SK-N-SH treated with all-trans-retinoic acid at 6 μM for 48 hours (cell line): ENCODE measurements around the gene GTF3C4.

Source experiments
- CSDC2 ChIP-seq: fragments of 250-450 bp; sonication (Bioruptor Pico); IDR thresholded peaks from 2 replicates; pipeline ENCODE4 v1.5.0; 2020; ENCODE audit warnings: mild to moderate bottlenecking, moderate library complexity
- GLIS3 ChIP-seq: fragments of 250-450 bp; sonication (Bioruptor Pico); IDR thresholded peaks from 2 replicates; pipeline ENCODE4 v1.5.0; 2020; ENCODE audit warnings: mild to moderate bottlenecking, moderate library complexity
- OSR1 ChIP-seq: fragments of 250-450 bp; sonication (Bioruptor Pico); IDR thresholded peaks from 2 replicates; pipeline ENCODE4 v1.8.0; 2022; ENCODE audit warnings: moderate library complexity, mild to moderate bottlenecking, inconsistent platforms
- RARB ChIP-seq: fragments of 250-450 bp; sonication (Bioruptor Pico); IDR thresholded peaks from 2 replicates; pipeline ENCODE4 v1.8.0; 2021; ENCODE audit warnings: mild to moderate bottlenecking, moderate library complexity
- TCF4 ChIP-seq: fragments of 250-450 bp; sonication (Bioruptor Pico); IDR thresholded peaks from 2 replicates; pipeline ENCODE4 v1.8.0; 2021; ENCODE audit warnings: mild to moderate bottlenecking, moderate library complexity, borderline replicate concordance
- ZC3H10 ChIP-seq: fragments of 250-450 bp; sonication (Bioruptor Pico); IDR thresholded peaks from 2 replicates; pipeline ENCODE4 v1.5.1; 2021; ENCODE audit warnings: mild to moderate bottlenecking, moderate library complexity
- ZFP3 ChIP-seq: fragments of 250-450 bp; sonication (Bioruptor Pico); IDR thresholded peaks from 2 replicates; pipeline ENCODE4 v1.5.0; 2020; ENCODE audit warnings: mild to moderate bottlenecking, moderate library complexity
- ZFP30 ChIP-seq: fragments of 450-650 bp; formaldehyde crosslinking; IDR thresholded peaks from 2 replicates; pipeline ENCODE4 v1.5.0; 2022; ENCODE audit warnings: mild to moderate bottlenecking, moderate library complexity
- ZNF565 ChIP-seq: fragments of 450-650 bp; formaldehyde crosslinking; conservative IDR thresholded peaks from 2 replicates; pipeline ENCODE4 v1.5.0; 2020; ENCODE audit warnings: low read depth, mild to moderate bottlenecking, moderate library complexity
- TF ChIP-seq, protein P1 (sequence below): fragments of 250-450 bp; sonication (Bioruptor Pico); IDR thresholded peaks from 2 replicates; pipeline ENCODE4 v1.5.1; 2021; ENCODE audit warnings: mild to moderate bottlenecking, moderate library complexity
- TF ChIP-seq, protein P2 (sequence below): fragments of 250-450 bp; sonication (Bioruptor Pico); IDR thresholded peaks from 2 replicates; pipeline ENCODE4 v1.5.1; 2020; ENCODE audit warnings: low read depth, mild to moderate bottlenecking, moderate library complexity

DNA sequence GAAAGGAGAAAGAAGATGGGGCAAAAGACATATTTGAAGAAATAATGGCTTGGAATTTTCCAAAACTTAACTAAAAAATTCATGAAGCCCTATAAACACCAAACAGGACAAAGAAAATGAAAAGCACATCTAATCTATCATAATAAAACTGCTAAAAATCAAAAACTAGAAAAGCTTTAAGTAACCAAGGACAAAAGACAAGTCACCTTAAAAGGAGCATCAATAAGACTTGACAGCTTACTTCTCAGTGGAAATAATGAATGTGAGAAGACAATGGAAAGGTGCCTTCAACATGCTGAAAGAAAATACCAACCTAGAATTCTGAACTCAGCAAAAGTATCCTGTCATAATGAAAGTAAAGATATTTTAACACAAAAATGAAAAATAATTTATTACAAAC lies 27.0 kb downstream of the GTF3C4 start:
- no peak for TF ChIP-seq GLIS3 (CRISPR knock-in tag)
- TF ChIP-seq ZNF565 (CRISPR knock-in tag) = no peak
- no peak for TF ChIP-seq ZFP30
- TF ChIP-seq TCF4 (CRISPR knock-in tag) = no peak
- no peak for TF ChIP-seq RARB (CRISPR knock-in tag)
- no peak for TF ChIP-seq ZFP3 (CRISPR knock-in tag)
- TF ChIP-seq, protein P1, sequence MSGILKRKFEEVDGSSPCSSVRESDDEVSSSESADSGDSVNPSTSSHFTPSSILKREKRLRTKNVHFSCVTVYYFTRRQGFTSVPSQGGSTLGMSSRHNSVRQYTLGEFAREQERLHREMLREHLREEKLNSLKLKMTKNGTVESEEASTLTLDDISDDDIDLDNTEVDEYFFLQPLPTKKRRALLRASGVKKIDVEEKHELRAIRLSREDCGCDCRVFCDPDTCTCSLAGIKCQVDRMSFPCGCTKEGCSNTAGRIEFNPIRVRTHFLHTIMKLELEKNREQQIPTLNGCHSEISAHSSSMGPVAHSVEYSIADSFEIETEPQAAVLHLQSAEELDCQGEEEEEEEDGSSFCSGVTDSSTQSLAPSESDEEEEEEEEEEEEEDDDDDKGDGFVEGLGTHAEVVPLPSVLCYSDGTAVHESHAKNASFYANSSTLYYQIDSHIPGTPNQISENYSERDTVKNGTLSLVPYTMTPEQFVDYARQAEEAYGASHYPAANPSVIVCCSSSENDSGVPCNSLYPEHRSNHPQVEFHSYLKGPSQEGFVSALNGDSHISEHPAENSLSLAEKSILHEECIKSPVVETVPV = no peak
- no peak for TF ChIP-seq OSR1 (CRISPR knock-in tag)
- TF ChIP-seq CSDC2 (CRISPR knock-in tag) = no peak
- TF ChIP-seq, protein P2, sequence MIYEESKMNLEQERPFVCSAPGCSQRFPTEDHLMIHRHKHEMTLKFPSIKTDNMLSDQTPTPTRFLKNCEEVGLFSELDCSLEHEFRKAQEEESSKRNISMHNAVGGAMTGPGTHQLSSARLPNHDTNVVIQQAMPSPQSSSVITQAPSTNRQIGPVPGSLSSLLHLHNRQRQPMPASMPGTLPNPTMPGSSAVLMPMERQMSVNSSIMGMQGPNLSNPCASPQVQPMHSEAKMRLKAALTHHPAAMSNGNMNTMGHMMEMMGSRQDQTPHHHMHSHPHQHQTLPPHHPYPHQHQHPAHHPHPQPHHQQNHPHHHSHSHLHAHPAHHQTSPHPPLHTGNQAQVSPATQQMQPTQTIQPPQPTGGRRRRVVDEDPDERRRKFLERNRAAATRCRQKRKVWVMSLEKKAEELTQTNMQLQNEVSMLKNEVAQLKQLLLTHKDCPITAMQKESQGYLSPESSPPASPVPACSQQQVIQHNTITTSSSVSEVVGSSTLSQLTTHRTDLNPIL (CRISPR knock-in tag) = no peak
- TF ChIP-seq ZC3H10 (CRISPR knock-in tag) = no peak
